Measurements from ENCODE around the gene SZT2.

DNA sequence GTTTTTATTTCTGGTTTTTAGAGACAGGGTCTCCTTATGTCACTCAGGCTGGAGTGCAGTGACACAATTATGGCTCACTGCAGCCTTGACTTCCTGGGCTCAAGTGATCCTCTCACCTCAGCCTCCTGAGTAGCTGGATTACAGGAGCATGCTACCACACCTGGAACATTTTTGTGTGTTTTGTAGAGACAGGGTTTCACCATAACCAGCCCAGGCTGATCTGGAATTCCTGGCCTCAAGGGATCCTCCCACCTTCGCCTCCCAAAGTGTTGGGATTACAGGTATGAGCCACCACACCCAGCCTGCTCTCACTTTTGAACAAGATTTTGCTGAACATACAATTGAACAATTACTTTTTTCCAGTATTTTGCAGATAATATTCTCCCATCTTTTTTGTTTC, 88.0 kb downstream of the SZT2 start:
- TF ChIP-seq, protein P1, sequence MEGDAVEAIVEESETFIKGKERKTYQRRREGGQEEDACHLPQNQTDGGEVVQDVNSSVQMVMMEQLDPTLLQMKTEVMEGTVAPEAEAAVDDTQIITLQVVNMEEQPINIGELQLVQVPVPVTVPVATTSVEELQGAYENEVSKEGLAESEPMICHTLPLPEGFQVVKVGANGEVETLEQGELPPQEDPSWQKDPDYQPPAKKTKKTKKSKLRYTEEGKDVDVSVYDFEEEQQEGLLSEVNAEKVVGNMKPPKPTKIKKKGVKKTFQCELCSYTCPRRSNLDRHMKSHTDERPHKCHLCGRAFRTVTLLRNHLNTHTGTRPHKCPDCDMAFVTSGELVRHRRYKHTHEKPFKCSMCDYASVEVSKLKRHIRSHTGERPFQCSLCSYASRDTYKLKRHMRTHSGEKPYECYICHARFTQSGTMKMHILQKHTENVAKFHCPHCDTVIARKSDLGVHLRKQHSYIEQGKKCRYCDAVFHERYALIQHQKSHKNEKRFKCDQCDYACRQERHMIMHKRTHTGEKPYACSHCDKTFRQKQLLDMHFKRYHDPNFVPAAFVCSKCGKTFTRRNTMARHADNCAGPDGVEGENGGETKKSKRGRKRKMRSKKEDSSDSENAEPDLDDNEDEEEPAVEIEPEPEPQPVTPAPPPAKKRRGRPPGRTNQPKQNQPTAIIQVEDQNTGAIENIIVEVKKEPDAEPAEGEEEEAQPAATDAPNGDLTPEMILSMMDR (IDR thresholded peaks at IDR 0.05) = no peak
- TF ChIP-seq EZH2phosphoT487 (IDR thresholded peaks at IDR 0.05) (no peak), EZH2 (IDR thresholded peaks at IDR 0.05) (no peak)
